PC-9 (cell line): ENCODE data around the gene CFL1.

ENCODE experiments used
- CTCF ChIP-seq: fragments of 200-600 bp; sonication (generic); conservative IDR thresholded peaks from 2 replicates; pipeline ENCODE4 v1.6.1; 2017; ENCODE audit warnings: mixed run types, antibody characterized with exemption, mild to moderate bottlenecking, moderate library complexity
- EZH2 ChIP-seq: fragments of 200-600 bp; sonication (generic); IDR thresholded peaks from 2 replicates; pipeline ENCODE4 v1.8.0; 2017; ENCODE audit warnings: antibody characterized with exemption, low read depth

GRCh38 chr11:65892661-65893317, 34.8 kb upstream of the CFL1 start:
- no peak for TF ChIP-seq CTCF
- TF ChIP-seq EZH2, result no peak
